ENCODE results near the gene SLC9A8.

SLC9A8 gene

DNA sequence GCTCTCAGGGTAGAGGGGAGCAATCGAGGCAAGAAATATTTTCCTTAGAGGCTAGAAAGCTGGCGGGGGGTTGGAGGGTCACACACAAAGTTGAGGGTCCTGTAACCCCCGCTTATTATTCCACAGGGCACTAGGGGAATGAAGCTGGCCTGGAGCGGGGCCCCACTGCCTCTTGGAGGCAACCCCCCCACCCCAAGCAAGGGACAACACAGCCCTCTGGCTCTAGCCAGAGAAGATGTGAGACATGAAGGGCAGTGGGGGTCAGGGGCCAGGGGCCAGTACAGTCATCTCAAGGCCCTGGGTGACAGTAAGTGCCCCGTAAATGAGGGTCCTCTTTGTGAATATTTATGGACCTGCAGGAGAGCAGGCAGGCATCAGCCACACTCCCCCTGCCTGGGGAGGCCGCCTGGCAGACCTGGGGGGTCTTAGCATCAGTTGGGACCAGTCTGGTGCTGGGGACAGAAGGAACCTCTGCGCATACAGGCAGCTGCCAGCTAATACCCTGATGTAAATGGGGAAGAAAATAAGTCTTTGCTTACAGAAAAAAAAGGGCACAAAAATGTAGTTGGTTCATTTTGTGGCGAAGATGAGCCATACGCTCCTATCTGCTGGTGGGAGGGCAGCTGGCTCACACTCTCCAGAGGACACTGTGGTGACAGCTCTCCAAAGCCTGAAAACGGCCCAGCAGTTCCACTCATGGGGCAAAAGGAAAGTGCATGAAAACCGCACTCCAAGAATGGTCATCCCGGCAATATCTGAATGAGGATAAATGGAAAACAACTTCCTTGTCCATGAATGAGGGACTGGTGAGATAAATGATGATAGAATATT, 80.8 kb downstream of the SLC9A8 start:
- TF ChIP-seq ZBTB7A (IDR thresholded peaks at IDR 0.05; ENCODE audit: low read depth) (no peak), CEBPB (IDR thresholded peaks at IDR 0.05) (no peak), NFIC (IDR thresholded peaks at IDR 0.05) (no peak), TEAD4 (IDR thresholded peaks at IDR 0.05) (no peak), TCF12 (IDR thresholded peaks at IDR 0.05; ENCODE audit: low read depth) (no peak)
- TF ChIP-seq, protein P1, sequence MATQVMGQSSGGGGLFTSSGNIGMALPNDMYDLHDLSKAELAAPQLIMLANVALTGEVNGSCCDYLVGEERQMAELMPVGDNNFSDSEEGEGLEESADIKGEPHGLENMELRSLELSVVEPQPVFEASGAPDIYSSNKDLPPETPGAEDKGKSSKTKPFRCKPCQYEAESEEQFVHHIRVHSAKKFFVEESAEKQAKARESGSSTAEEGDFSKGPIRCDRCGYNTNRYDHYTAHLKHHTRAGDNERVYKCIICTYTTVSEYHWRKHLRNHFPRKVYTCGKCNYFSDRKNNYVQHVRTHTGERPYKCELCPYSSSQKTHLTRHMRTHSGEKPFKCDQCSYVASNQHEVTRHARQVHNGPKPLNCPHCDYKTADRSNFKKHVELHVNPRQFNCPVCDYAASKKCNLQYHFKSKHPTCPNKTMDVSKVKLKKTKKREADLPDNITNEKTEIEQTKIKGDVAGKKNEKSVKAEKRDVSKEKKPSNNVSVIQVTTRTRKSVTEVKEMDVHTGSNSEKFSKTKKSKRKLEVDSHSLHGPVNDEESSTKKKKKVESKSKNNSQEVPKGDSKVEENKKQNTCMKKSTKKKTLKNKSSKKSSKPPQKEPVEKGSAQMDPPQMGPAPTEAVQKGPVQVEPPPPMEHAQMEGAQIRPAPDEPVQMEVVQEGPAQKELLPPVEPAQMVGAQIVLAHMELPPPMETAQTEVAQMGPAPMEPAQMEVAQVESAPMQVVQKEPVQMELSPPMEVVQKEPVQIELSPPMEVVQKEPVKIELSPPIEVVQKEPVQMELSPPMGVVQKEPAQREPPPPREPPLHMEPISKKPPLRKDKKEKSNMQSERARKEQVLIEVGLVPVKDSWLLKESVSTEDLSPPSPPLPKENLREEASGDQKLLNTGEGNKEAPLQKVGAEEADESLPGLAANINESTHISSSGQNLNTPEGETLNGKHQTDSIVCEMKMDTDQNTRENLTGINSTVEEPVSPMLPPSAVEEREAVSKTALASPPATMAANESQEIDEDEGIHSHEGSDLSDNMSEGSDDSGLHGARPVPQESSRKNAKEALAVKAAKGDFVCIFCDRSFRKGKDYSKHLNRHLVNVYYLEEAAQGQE (IDR thresholded peaks at IDR 0.05; ENCODE audit: low read depth), result no peak

DNA sequence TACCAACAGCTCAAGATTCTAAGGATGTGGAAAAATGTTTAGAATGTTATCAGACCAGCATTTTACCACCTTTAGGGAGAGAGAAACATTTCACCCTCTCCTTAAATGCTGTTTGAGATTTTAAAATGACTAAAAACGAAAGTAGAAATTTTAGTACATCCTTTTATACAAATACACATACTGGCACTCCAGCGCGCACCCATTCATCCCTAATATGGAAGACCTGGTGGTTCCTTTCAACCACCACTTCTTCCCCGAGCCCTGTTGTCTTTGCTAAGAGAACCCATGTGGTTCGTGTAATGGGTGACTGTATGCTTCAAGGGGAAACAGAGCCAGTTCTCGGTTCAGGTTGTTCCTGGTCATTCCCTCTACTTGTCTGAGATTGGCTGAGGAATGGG, 81.4 kb downstream of the SLC9A8 start:
- TF ChIP-seq CREB1 (IDR thresholded peaks at IDR 0.05; ENCODE audit: low read depth), result no peak
- no peak for TF ChIP-seq YY1 (IDR thresholded peaks at IDR 0.05; ENCODE audit: low read depth)
- TF ChIP-seq, protein P1 (IDR thresholded peaks at IDR 0.05; ENCODE audit: low read depth), result no peak
- TF ChIP-seq RAD21 (IDR thresholded peaks at IDR 0.05; ENCODE audit: low read depth), result no peak

DNA sequence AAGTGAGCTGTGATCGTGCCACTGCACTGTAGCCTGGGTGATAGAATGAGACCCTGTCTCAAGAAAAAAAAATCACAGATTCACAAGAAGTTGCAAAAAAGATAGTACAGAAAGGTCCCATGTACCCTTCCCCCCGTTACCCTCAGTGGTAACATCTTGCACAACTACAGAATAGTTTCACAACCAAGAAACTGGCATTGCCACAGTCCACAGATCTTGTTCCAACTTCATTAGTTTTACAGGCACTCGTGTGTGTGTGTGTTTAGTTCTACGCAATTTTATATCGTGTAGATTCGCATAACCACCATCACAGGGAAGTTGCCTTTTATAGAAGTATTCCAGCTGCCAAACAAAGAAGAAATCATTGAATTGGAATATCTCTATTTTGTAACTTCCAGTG, 83.6 kb downstream of the SLC9A8 start:
- TF ChIP-seq FOXM1 (IDR thresholded peaks at IDR 0.05; ENCODE audit: borderline replicate concordance, low read depth), result no peak
- no peak for TF ChIP-seq EP300 (IDR thresholded peaks at IDR 0.05; ENCODE audit: borderline replicate concordance)
- TF ChIP-seq, protein P1 (IDR thresholded peaks at IDR 0.05; ENCODE audit: low read depth), result no peak
- TF ChIP-seq EGR1 (IDR thresholded peaks at IDR 0.05), result no peak
- TF ChIP-seq, protein P2, sequence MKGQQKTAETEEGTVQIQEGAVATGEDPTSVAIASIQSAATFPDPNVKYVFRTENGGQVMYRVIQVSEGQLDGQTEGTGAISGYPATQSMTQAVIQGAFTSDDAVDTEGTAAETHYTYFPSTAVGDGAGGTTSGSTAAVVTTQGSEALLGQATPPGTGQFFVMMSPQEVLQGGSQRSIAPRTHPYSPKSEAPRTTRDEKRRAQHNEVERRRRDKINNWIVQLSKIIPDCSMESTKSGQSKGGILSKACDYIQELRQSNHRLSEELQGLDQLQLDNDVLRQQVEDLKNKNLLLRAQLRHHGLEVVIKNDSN (IDR thresholded peaks at IDR 0.05), result no peak
- TF ChIP-seq RAD21 (IDR thresholded peaks at IDR 0.05; ENCODE audit: low read depth), result no peak
- no peak for TF ChIP-seq YY1 (IDR thresholded peaks at IDR 0.05; ENCODE audit: low read depth)

DNA sequence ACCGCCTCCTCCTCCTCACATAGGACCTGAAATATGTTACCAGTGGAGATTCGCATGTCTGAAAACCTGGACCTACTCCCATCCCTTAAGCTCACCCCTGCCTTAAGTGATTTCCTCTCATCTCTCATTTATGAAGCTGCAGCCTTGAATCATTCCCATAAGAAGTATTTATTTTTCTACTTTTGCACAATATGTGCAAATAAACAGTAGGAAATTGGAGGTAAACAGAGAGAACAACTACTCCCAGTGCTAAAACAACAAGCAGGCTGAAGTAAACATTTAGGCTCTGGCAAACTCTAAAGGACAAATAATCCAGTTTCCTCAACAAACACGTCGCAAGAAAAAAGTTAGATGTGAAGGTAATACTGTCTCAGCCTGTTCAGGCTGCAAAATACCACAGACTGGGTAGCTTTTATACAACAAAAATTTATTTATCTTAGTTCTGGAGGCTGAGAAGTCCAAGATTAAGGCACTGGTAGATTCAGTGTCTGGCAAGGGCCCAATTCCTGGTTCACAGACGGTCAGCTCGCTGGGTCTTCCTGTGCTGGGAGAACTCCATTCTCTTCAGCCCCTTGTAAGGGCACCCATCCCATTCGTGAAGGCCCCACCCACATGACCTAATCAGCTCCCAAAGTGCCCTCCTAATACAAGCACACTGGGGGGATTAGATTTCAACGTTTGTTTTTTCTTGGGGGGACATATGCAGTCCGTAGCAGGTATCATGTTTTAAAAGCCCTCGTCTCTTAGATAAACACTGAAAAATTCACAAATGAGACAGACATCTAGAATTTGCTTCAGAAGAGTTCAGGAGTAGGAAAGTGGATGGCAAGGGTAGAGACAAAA, 87.1 kb downstream of the SLC9A8 start:
- TF ChIP-seq, protein P2 (IDR thresholded peaks at IDR 0.05), result no peak
- TF ChIP-seq, protein P3, sequence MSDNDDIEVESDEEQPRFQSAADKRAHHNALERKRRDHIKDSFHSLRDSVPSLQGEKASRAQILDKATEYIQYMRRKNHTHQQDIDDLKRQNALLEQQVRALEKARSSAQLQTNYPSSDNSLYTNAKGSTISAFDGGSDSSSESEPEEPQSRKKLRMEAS (IDR thresholded peaks at IDR 0.05), result no peak
- TF ChIP-seq YY1 (IDR thresholded peaks at IDR 0.05; ENCODE audit: low read depth), result no peak
- no peak for TF ChIP-seq TAF1 (IDR thresholded peaks at IDR 0.05; ENCODE audit: low read depth)
- TF ChIP-seq, protein P1 (IDR thresholded peaks at IDR 0.05; ENCODE audit: low read depth), result no peak
- no peak for TF ChIP-seq NFIC (IDR thresholded peaks at IDR 0.05)
- TF ChIP-seq EP300 (IDR thresholded peaks at IDR 0.05; ENCODE audit: borderline replicate concordance), result no peak
- no peak for TF ChIP-seq TCF12 (IDR thresholded peaks at IDR 0.05; ENCODE audit: low read depth)
- no peak for TF ChIP-seq ZBTB7A (IDR thresholded peaks at IDR 0.05; ENCODE audit: low read depth)
- no peak for TF ChIP-seq CREB1 (IDR thresholded peaks at IDR 0.05; ENCODE audit: low read depth)
- no peak for TF ChIP-seq FOXM1 (IDR thresholded peaks at IDR 0.05; ENCODE audit: borderline replicate concordance, low read depth)
- no peak for TF ChIP-seq EGR1 (IDR thresholded peaks at IDR 0.05)
- no peak for TF ChIP-seq TEAD4 (IDR thresholded peaks at IDR 0.05)
- TF ChIP-seq CEBPB (IDR thresholded peaks at IDR 0.05), result no peak
- TF ChIP-seq RAD21 (IDR thresholded peaks at IDR 0.05; ENCODE audit: low read depth), result no peak

Data from Ishikawa (cell line).